ENCODE measurements around the gene NACAD. TPM values are rescaled to one million over a fixed set of nuclear protein-coding genes. Genes with fewer than 3 reads are reported as not detected.

Gene NACAD, protein sequence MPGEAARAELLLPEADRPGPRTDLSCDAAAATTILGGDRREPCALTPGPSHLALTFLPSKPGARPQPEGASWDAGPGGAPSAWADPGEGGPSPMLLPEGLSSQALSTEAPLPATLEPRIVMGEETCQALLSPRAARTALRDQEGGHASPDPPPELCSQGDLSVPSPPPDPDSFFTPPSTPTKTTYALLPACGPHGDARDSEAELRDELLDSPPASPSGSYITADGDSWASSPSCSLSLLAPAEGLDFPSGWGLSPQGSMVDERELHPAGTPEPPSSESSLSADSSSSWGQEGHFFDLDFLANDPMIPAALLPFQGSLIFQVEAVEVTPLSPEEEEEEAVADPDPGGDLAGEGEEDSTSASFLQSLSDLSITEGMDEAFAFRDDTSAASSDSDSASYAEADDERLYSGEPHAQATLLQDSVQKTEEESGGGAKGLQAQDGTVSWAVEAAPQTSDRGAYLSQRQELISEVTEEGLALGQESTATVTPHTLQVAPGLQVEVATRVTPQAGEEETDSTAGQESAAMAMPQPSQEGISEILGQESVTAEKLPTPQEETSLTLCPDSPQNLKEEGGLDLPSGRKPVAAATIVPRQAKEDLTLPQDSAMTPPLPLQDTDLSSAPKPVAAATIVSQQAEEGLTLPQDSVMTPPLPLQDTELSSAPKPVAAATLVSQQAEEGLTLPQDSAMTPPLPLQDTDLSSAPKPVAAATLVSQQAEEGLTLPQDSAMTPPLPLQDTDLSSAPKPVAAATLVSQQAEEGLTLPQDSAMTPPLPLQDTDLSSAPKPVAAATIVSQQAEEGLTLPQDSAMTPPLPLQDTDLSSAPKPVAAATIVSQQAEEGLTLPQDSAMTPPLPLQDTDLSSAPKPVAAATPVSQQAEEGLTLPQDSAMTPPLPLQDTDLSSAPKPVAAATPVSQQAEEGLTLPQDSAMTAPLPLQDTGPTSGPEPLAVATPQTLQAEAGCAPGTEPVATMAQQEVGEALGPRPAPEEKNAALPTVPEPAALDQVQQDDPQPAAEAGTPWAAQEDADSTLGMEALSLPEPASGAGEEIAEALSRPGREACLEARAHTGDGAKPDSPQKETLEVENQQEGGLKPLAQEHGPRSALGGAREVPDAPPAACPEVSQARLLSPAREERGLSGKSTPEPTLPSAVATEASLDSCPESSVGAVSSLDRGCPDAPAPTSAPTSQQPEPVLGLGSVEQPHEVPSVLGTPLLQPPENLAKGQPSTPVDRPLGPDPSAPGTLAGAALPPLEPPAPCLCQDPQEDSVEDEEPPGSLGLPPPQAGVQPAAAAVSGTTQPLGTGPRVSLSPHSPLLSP (N-terminal part only)
- total RNA-seq: under 0.01 and 0.32 TPM in 2 replicates

DNA sequence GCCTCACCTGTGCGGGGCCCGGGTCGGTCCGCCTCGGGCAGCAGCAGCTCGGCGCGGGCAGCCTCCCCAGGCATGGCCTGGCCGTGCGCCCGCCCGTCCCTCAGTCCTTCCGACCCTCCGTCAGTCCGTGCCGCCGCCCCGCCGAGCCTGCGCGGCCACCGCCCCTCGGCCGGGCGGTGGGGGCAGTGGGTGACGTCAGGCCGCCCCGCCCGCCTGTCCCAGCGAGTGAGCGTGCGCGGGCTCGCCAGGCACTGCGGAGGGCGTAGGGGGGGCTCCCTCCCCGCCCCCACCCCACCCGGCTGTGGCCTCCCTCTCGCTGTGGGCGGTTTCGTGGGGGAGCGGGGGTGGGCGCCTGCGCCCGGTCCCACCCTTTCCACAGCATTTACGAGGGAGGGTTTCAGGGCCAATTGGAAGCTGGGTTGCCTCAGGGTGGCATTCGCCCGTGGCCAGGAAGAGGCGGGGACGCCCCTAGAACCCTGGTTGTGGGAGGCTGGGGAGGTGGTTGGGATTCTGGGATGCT, at the start of gene NACAD:
Gene NACAD (minus strand): TSS at position 149 of the 520 bp plus-strand sequence. CDS start 75 bp downstream, at position 74.

DNA sequence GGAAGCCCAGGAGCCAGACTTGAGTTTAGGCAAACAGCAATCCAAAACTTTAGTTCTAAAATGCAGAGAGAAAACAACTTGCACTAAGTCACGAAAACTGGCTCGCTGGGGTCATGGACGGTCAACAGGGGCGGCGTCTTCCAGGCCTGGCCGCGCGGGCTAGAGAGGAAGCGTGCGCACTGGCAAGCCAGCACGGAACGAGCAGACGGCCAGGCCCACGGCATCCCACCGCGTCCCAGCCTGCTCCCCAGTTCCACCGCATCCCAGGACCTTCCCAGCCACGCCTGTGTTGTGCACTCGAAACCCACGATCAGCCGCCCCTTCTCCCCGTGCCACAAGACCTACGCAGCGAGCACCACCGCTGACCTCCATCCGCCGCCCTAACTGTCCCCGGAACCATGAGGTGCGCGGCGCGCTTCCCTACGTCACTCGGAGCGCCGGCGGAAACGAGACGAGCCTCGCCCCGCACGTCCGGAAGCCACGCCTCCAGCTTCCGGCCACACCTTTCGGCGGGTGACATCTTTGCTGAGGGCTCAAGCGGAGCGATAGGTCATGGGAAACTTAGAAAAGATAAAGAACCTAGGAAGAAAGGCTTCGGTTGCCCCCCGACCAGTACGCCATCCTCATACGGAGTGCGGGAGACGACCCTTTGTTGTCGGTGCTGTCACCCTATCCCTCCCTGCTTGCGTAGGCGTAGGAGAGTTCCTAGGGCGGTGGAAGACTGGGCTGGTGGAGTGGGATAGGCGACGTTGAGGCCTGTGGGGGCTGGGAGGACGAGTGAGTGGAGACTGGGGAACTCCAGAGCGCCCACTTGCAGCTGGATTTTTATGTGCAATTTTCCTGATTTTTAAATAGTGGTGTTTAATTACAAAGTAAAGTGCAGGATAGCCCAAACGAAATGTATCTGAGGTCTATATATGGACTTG, 22.8 kb upstream of the NACAD start, which contains the start of gene TBRG4:
Gene TBRG4 (minus strand): TSS at position 400 of the 926 bp plus-strand sequence. CDS start 2,460 bp downstream, outside the sequence.

Other genes with a start within 250 kb of the NACAD start
- gene H2AZ2, start 240.9 kb downstream of the NACAD start, total RNA-seq: 211 and 346 TPM in 2 replicates
- 16.3 and 17.5 TPM in 2 replicates for gene PURB, start 203.4 kb downstream of the NACAD start, total RNA-seq
- 0.15 and 0.32 TPM in 2 replicates for gene MYO1G, start 110.0 kb downstream of the NACAD start, total RNA-seq
- 63.1 and 65.6 TPM in 2 replicates for gene CCM2, start 88.8 kb downstream of the NACAD start, total RNA-seq
- 69.3 and 82.8 TPM in 2 replicates for gene TBRG4, start 22.7 kb upstream of the NACAD start, total RNA-seq
- gene RAMP3, start 68.8 kb upstream of the NACAD start, total RNA-seq: not detected in 2 replicates

Data from epithelial cell of umbilical artery (primary cell).